SK-N-SH (cell line): ENCODE data around the gene CRYBA1. TPM values are rescaled to one million over a fixed set of nuclear protein-coding genes. Genes with fewer than 3 reads are reported as not detected.

Source experiments
- CTCF ChIA-PET: fragments of 300-600, 350-600 bp; formaldehyde crosslinking; extraction: SDS; loops from one replicate; lab custom pipeline; 2021; lab: Yijun Ruan, JAX
- POLR2A ChIA-PET: fragments of 350-600 bp; sonication (Branson Sonifier 250); formaldehyde crosslinking; extraction: SDS; loops from one replicate; lab custom pipeline; 2020; ENCODE audit warnings: antibody characterized with exemption, inconsistent platforms; lab: Yijun Ruan, JAX
- DNase-seq: peaks from one replicate; pipeline ENCODE4 v3.0.0; 2012
- H2AFZ ChIP-seq: fragments of 200-600 bp; sonication (generic); 2 replicates; pipeline ENCODE4 v1.8.1; 2016; ENCODE audit warnings: antibody characterized with exemption, mild to moderate bottlenecking, low read depth
- H3F3A ChIP-seq: fragments of 200-600 bp; sonication (generic); replicated peaks from 2 replicates; pipeline ENCODE3; 2016; ENCODE audit warnings: antibody characterized with exemption, mild to moderate bottlenecking; ENCODE audit not compliant: insufficient read depth
- H3K27ac ChIP-seq, 2 experiments: fragments of 200-500 bp in 1 of 2; fragments of 200-600 bp in 1 of 2; sonication (Bioruptor generic) in 1 of 2; sonication (generic), shearing (Covaris generic) in 1 of 2; 2 replicates each; pipeline versions ENCODE4 v1.5.1 to v1.6.1; 2014 to 2016; ENCODE audit warnings: low read depth in 2 of 2, inconsistent platforms in 1 of 2, low read length in 1 of 2, mild to moderate bottlenecking in 1 of 2, mixed read lengths in 1 of 2
- H3K27me3 ChIP-seq: fragments of 200-600 bp; sonication (generic), shearing (Covaris generic); 2 replicates; pipeline ENCODE4 v1.6.1; 2016; ENCODE audit warnings: mixed run types; ENCODE audit not compliant: insufficient read depth
- H3K36me3 ChIP-seq, 2 experiments: fragments of 200-500 bp in 1 of 2; fragments of 200-600 bp in 1 of 2; sonication (Bioruptor generic) in 1 of 2; sonication (generic) in 1 of 2; replicated peaks in 1 of 2; 2 replicates each; pipeline versions ENCODE3 to v1.5.1; 2014 to 2016; ENCODE audit warnings: low read length in 1 of 2, mild to moderate bottlenecking in 1 of 2; ENCODE audit not compliant: insufficient read depth in 2 of 2, control insufficient read depth in 1 of 2
- H3K4me1 ChIP-seq, 2 experiments: fragments of 200-500 bp in 1 of 2; fragments of 200-600 bp in 1 of 2; sonication (Bioruptor generic) in 1 of 2; sonication (generic), shearing (Covaris generic) in 1 of 2; 2 replicates each; pipeline versions ENCODE4 v1.5.1 to v1.6.1; 2014 to 2016; ENCODE audit warnings: low read depth in 1 of 2, low read length in 1 of 2, mixed run types in 1 of 2; ENCODE audit not compliant: insufficient read depth in 2 of 2, control insufficient read depth in 1 of 2
- H3K4me2 ChIP-seq: fragments of 200-600 bp; sonication (generic), shearing (Covaris generic); 2 replicates; pipeline ENCODE4 v1.6.1; 2017; ENCODE audit warnings: mixed run types
- H3K4me3 ChIP-seq, 2 experiments: fragments of 200-500 bp in 1 of 2; fragments of 200-600 bp in 1 of 2; sonication (Bioruptor generic) in 1 of 2; sonication (generic), shearing (Covaris generic) in 1 of 2; 2 replicates each; pipeline versions ENCODE4 v1.5.1 to v1.8.1; 2014 to 2016; ENCODE audit warnings: low read depth in 2 of 2, inconsistent platforms in 1 of 2, low read length in 1 of 2, mild to moderate bottlenecking in 1 of 2, mixed read lengths in 1 of 2, moderate library complexity in 1 of 2
- H3K79me2 ChIP-seq: fragments of 200-600 bp; sonication (generic); 2 replicates; pipeline ENCODE4 v1.8.1; 2017; ENCODE audit warnings: mild to moderate bottlenecking; ENCODE audit not compliant: insufficient read depth
- H3K9ac ChIP-seq: fragments of 200-600 bp; sonication (generic); 2 replicates; pipeline ENCODE4 v1.6.1; 2017; ENCODE audit warnings: mixed run types
- H3K9me2 ChIP-seq: fragments of 200-600 bp; sonication (generic); 2 replicates; pipeline ENCODE4 v1.6.1; 2017; ENCODE audit warnings: mixed run types
- H3K9me3 ChIP-seq: fragments of 200-600 bp; sonication (generic); 2 replicates; pipeline ENCODE4 v1.6.1; 2017; ENCODE audit warnings: mixed run types, mild to moderate bottlenecking, moderate library complexity
- H4K20me1 ChIP-seq: fragments of 200-600 bp; sonication (generic); 2 replicates; pipeline ENCODE4 v1.6.1; 2017; ENCODE audit warnings: mild to moderate bottlenecking, mixed run types; ENCODE audit not compliant: insufficient read depth
- EP300 ChIP-seq, 2 experiments: IDR thresholded peaks; 2 replicates each; pipeline versions ENCODE4 v1.4.0 to v1.6.1; 2012; ENCODE audit warnings: borderline replicate concordance in 1 of 2, low read depth in 1 of 2, low read length in 1 of 2
- FOXM1 ChIP-seq: IDR thresholded peaks from 2 replicates; pipeline ENCODE4 v1.4.0; 2012; ENCODE audit warnings: low read depth, mild to moderate bottlenecking
- GATA2 ChIP-seq: sonication (generic); formaldehyde crosslinking; IDR thresholded peaks from 2 replicates; pipeline ENCODE4 v1.5.0; 2020; ENCODE audit warnings: mild to moderate bottlenecking, missing genetic modification reagents
- MEF2A ChIP-seq: IDR thresholded peaks from 2 replicates; pipeline ENCODE4 v1.4.0; 2012; ENCODE audit warnings: low read depth, borderline replicate concordance
- MXI1 ChIP-seq: IDR thresholded peaks from 2 replicates; pipeline ENCODE4 v1.6.1; 2012; ENCODE audit warnings: mild to moderate bottlenecking, low read depth, low read length, improper control_type of control experiment
- RAD21 ChIP-seq: IDR thresholded peaks from 2 replicates; pipeline ENCODE4 v1.6.1; 2012; ENCODE audit warnings: mild to moderate bottlenecking, low read length
- REST ChIP-seq: IDR thresholded peaks from 2 replicates; pipeline ENCODE4 v1.6.1; 2012; ENCODE audit warnings: mild to moderate bottlenecking, low read depth, low read length, moderate library complexity
- TEAD4 ChIP-seq: IDR thresholded peaks from 2 replicates; pipeline ENCODE4 v1.4.0; 2012; ENCODE audit warnings: mild to moderate bottlenecking, borderline replicate concordance; ENCODE audit not compliant: insufficient read depth
- USF2 ChIP-seq: fragments of 150-350 bp; IDR thresholded peaks from 2 replicates; pipeline ENCODE4 v1.6.1; 2017; ENCODE audit warnings: antibody characterized with exemption, low read length, low read depth, borderline replicate concordance
- WGBS: methylation state at CpG from one replicate; pipeline ENCODE4 v1.1.6; 2017; ENCODE audit warnings: low lambda C conversion rate; 5-methylcytosine and 5-hydroxymethylcytosine counted together
- polyA plus RNA-seq, 3 experiments: library from polyadenylated mRNA; depleted of rRNA; stranded (reverse); fragments of >200 nt; gene quantifications; 2 replicates each; pipeline ENCODE4 v1.2.3, GENCODE V29; 2012

The CRYBA1 gene
- polyA plus RNA-seq, 1 of the 3 experiments (the other 2 are of a cell fraction): not detected

GRCh38 chr17:29212094-29212631 is 34.5 kb upstream of the CRYBA1 start (continued):
- no peak for TF ChIP-seq REST
- TF ChIP-seq FOXM1: no peak
- no peak for TF ChIP-seq GATA2 (CRISPR knock-in tag)
- TF ChIP-seq MXI1: no peak
- no peak for TF ChIP-seq TEAD4
- no peak for TF ChIP-seq MEF2A
- TF ChIP-seq RAD21: no peak
- TF ChIP-seq, all 33 proteins: peak for 0

DNA sequence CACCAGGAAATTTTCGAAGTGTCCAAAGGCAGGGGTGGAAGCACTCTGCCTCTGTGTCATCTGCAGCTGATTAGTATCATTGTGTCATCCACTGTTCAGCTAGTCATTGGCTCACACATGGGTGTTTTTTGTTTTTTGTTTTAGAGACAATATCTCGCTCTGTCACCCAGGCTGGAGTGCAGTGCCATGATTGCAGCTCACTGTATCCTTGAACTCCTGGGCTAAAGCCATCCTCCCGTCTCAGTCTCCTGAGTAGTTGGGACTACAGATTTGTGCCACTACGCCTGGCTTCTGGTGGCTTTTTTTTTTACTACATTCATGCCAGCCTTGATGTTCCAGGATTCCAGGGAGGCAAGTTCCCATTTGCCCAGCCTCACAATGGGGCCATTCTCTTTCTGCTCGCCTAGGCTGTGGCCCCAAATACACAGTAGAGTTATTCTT is 34.0 kb upstream of the CRYBA1 start:
- DNase-seq: no peak
- Histone ChIP-seq H3K4me1 (no peaks in the 10 kb centered on the region; a peak in 1 of 4 replicates), H3K9me3 (no peaks in the 10 kb centered on the region), H3K9ac (no peak overlapping the region), H4K20me1 (no peaks in the 10 kb centered on the region), H3K36me3 (no peaks in the 10 kb centered on the region), H3K9me2 (no peaks in the 10 kb centered on the region), H2AFZ (no peak overlapping the region), H3K27me3 (no peaks in the 10 kb centered on the region), H3F3A (no peaks in the 10 kb centered on the region), H3K4me2 (no peak overlapping the region), H3K4me3 (no peak overlapping the region), H3K27ac (no peak overlapping the region), H3K79me2 (no peaks in the 10 kb centered on the region)
- CTCF ChIA-PET: interaction anchor here (1.0 to 19.8 kb wide), 7 partner anchors 30 to 260 kb away, joined by 3 to 438 read pairs (median 9); partner anchors contain the start of gene MYO18A
- 80% methylated on average over 5 of the region's 5 CpGs for WGBS
- TF ChIP-seq EP300 (IDR thresholded peaks at IDR 0.05; ENCODE audit: borderline replicate concordance in 1 of 2, low read depth in 1 of 2, low read length in 1 of 2): no peak
- TF ChIP-seq USF2: no peak
- no peak for TF ChIP-seq TEAD4
- POLR2A ChIA-PET: no interaction called here
